Activated naive CD8-positive, alpha-beta T cell (primary cell): ENCODE data around the gene CPLX4.
A peak's percentile ranks its signal among the peaks of the same experiment; 100 is the strongest.

Experiments
- H3K27ac Mint-ChIP-seq: one replicate; pipeline ENCODE4 v1.8.0; 2021; ENCODE audit warnings: mixed read lengths
- H3K27me3 Mint-ChIP-seq: one replicate; pipeline ENCODE4 v1.8.0; 2021; ENCODE audit warnings: mixed read lengths
- H3K36me3 Mint-ChIP-seq: one replicate; pipeline ENCODE4 v1.8.0; 2021; ENCODE audit warnings: mixed read lengths
- H3K4me1 Mint-ChIP-seq: one replicate; pipeline ENCODE4 v1.8.0; 2021; ENCODE audit warnings: low read depth, mixed read lengths
- H3K4me3 Mint-ChIP-seq: one replicate; pipeline ENCODE4 v1.8.0; 2021; ENCODE audit warnings: mild to moderate bottlenecking, mixed read lengths
- H3K9me3 Mint-ChIP-seq: one replicate; pipeline ENCODE4 v1.8.0; 2021; ENCODE audit warnings: low read depth, mixed read lengths

CPLX4 gene

DNA sequence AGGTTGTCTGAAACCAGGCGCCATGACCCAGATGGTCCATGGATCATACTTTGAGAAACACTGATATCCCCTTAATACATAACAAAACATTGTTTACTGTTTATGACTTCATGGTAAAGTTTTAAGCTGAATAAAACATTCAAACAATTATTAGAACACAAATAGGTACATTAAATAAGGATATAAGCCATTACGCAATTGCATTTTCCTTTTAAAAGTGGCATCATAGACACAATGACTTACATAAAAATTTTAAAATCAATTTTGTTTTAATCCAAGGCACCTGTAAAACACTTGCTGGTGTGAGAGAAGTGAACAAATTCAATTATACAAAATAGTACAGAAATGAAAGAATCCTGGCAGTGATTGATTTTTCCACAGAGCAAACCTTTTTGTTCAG is 10.2 kb upstream of the CPLX4 start:
- Mint-ChIP-seq H3K4me3 (no peak overlapping the region), H3K4me1 (no peaks in the 10 kb centered on the region), H3K9me3 (no peaks in the 10 kb centered on the region), H3K27me3 (no peaks in the 10 kb centered on the region), H3K27ac (no peak overlapping the region), H3K36me3 (peaks cover 26% of the 10 kb centered on the region)

DNA sequence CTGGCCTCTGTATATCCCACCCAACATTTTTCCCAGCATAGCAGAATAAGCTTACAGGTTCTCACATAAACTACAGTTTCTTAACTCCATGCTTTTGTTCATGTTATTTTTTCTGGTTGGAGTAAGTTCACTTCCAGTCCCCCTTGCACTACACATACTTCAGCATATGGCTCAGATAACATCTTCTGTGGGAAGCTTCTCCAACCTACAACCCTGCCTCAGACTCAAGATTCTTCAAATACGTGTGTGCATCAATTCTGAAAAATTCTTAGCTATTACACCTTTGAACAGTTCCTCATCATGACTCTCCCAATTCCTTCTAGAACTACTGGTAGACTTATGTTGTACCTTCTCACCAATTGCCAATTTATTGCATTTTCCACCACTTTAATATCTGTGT is 7.5 kb upstream of the CPLX4 start:
- Mint-ChIP-seq H3K27me3 (peaks cover 4% of the 10 kb centered on the region), H3K27ac (no peak overlapping the region), H3K4me1 (no peaks in the 10 kb centered on the region), H3K4me3 (no peak overlapping the region), H3K9me3 (no peaks in the 10 kb centered on the region), H3K36me3 (peaks cover 20% of the 10 kb centered on the region)

DNA sequence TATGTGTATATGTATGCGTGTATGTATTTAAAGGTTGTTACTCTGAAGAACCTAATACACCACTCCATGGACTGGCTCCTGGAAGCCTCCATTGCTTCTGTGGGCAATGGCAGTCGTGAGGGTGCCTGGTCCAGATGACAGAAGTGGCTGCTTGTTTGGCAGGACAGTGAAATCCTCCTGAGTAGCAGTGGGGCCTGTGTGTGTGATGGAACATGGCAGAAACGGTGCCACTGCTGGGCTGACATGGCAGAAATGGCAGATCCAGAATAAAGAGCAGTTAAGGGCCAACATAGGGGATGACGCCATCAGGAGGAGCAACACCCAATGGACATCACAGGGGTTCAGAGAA is 6.1 kb upstream of the CPLX4 start:
- H3K4me1 Mint-ChIP-seq: no peaks in the 10 kb centered on the region
- H3K27ac Mint-ChIP-seq: no peak overlapping the region
- H3K27me3 Mint-ChIP-seq: peaks cover 7% of the 10 kb centered on the region
- H3K9me3 Mint-ChIP-seq: no peaks in the 10 kb centered on the region
- no peak overlapping the region for H3K4me3 Mint-ChIP-seq
- H3K36me3 Mint-ChIP-seq: peaks cover 20% of the 10 kb centered on the region

DNA sequence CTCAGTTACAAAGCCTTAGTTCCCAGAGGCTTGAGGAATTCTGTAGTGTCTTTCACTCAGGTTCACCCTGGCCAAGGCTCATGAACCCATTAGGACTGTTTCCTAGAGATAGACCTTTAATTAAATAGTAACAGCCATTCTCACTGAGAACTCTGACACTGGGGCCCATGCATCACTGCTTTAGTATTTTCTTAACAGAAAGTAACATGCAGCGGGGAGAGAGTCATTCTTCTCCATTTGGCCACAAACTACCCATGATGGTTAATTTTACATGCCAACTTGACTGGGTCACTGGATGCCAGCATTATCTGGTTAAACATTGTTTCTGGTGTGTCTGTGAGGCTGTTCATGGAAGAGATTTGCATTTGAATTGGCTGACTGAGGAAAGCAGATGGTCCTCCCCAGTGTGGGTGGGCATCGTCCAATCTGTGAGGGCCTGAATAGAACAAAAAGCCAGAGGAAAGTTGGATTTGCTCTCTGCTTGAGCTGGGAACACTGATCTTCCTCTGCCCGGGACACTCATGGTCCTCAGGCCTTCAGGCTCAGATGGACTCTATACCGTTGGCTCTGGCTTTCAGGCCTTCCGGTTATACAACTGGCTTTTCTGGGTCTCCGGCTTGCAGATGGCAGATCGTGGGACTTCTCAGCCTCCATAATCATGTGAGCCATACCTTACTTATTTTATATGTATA is 5.6 kb upstream of the CPLX4 start:
- Mint-ChIP-seq H3K27me3 (peaks cover 7% of the 10 kb centered on the region), H3K27ac (no peak overlapping the region), H3K36me3 (peaks cover 19% of the 10 kb centered on the region), H3K9me3 (no peaks in the 10 kb centered on the region), H3K4me3 (no peak overlapping the region), H3K4me1 (no peaks in the 10 kb centered on the region)

DNA sequence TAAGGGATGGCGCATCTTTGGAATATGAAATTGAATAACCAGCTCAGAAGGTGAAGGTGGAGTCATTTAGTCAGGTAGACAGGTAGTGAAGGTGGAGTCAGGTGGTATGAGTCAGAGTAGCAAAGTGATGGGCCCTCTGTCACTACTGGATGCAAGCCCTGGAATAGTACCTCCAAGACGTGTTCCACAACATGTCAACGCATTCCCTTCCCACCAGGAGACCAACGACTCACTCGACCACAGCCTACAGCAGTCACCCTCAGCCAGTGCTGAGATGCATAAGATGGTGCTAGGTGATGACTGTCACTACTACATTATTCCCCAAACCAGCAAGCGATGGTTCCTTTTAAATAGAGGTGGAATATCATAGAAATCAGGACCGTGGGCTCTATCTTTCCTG is 6.8 kb downstream of the CPLX4 start:
- H3K9me3 Mint-ChIP-seq: no peaks in the 10 kb centered on the region
- H3K27me3 Mint-ChIP-seq: peaks cover 18% of the 10 kb centered on the region
- no peaks in the 10 kb centered on the region for H3K4me1 Mint-ChIP-seq
- no peaks in the 10 kb centered on the region for H3K36me3 Mint-ChIP-seq
- no peak overlapping the region for H3K4me3 Mint-ChIP-seq
- H3K27ac Mint-ChIP-seq: no peak overlapping the region

DNA sequence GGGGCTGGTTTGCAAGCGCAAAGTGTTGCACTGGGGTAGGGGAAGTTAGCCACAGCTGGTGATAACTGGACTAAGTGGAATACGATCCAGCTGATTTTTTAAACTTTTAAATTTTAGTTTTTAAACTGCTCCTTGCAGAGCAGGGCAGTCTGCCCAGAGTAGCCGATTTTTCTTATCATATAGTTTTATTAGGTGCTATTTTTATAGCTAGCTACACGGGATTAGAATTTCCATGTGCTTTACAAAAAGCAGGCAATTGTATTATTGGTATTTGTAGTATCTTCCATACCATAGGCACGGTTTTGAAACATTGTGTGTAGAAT is 9.6 kb downstream of the CPLX4 start:
- H3K4me3 Mint-ChIP-seq: peak overlapping the region; percentile 46
- H3K27ac Mint-ChIP-seq: no peak overlapping the region
- H3K9me3 Mint-ChIP-seq: no peaks in the 10 kb centered on the region
- no peaks in the 10 kb centered on the region for H3K36me3 Mint-ChIP-seq
- peaks cover 28% of the 10 kb centered on the region for H3K27me3 Mint-ChIP-seq
- H3K4me1 Mint-ChIP-seq: no peaks in the 10 kb centered on the region

DNA sequence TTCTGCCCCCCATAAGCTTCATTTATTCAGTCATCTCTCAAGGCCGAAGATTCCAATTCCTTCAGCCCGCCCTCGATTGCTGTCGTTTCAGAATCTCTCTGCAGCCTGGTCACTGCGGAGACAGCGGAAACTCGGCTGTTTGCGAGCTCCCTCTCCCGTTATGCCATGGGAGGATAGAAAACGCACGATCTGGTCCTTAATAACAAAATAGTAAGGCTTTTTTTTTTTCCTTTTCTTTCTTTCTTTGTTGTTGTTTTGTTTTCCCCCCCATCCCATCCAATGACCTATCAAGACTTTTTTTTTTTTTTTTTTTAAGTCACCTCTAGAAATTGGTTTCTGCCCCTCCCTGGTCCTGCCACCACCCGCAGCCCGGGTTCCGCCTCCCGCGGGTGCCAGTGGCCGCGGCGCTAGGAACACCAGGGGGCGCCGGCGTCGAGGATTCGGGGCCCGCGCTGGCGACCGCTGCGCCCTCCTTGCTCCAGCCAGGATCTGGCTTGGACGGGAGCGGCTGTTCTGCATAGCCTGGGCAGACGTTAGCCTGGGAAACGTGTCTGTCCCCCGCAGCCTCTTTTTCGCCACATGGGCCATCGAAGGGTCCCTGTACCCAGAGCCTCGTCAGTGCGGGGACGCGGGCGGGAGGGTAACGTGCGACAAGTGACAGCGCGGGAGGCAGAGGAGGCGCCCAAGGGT is 10.1 kb downstream of the CPLX4 start:
- Mint-ChIP-seq H3K27ac (no peak overlapping the region), H3K4me3 (peak overlapping the region; percentile 46), H3K27me3 (peaks cover 28% of the 10 kb centered on the region), H3K9me3 (no peaks in the 10 kb centered on the region), H3K4me1 (no peaks in the 10 kb centered on the region), H3K36me3 (no peaks in the 10 kb centered on the region)

DNA sequence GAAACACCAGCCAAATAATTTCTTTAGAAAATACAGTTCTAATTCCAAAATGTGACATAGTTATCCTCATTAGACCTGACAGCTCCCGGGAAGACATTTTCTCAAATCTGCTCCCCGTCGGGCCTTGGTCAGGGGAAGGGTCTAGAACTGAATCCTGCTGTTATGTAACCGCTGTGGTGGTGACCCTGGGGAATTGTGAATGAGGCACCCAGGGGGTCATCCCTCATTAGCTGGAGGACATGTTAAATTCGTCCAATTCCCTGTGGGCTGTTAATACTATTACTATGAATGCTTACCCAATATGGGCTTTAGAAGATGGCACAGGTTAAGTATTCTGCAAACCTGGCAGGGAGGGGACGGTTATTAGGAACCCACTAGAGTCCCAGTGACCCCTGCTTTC is 11.8 kb downstream of the CPLX4 start:
- no peaks in the 10 kb centered on the region for H3K9me3 Mint-ChIP-seq
- H3K4me1 Mint-ChIP-seq: no peaks in the 10 kb centered on the region
- H3K4me3 Mint-ChIP-seq: no peak overlapping the region
- no peaks in the 10 kb centered on the region for H3K36me3 Mint-ChIP-seq
- no peak overlapping the region for H3K27ac Mint-ChIP-seq
- H3K27me3 Mint-ChIP-seq: peaks cover 24% of the 10 kb centered on the region

DNA sequence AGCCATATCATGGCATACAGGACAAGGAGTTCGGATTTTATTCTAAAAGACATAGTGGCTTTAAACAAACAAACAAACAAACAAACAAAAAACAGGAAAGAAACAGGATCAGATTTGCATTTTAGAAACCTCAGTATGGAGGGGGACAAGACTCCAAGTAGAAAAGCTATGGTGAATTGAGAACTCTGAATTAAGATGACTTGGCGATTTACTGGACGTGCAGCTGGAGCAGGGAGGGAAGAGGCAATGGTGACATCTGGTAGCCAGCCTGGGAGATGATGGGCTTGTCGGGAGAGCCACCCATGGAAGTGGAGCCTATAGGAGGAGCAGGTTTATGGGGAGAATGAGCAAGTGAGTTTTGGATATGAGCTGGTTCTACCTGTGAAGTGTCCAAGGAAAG is 13.2 kb downstream of the CPLX4 start:
- no peaks in the 10 kb centered on the region for H3K9me3 Mint-ChIP-seq
- no peak overlapping the region for H3K27ac Mint-ChIP-seq
- no peak overlapping the region for H3K4me3 Mint-ChIP-seq
- H3K27me3 Mint-ChIP-seq: peaks cover 22% of the 10 kb centered on the region
- H3K4me1 Mint-ChIP-seq: no peaks in the 10 kb centered on the region
- no peaks in the 10 kb centered on the region for H3K36me3 Mint-ChIP-seq

DNA sequence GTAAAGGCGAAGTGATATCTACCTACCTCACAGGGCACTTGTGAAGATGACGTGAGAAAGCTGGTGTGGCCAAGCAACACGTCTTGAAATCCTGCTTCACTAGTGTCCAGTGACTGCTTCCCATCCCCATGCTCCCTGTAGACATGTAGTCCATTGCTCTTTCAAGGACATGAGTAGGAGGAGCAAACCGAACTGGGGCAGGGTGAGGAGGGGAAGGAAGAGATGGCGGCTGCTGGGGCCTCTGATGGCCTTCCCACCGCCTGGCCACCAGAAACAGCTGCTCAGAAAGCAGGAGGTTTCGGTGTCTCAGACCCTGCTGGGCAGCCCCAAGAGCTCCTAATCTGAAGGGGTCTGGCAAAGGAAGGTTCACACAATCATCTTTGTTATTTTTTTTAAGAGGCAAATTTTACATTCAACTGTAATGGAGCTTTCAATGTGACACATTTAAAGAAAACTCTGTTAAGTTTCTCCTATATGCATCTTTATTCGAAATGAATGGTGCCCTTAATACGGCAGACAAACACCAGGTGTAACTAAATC is 14.7 kb downstream of the CPLX4 start:
- H3K27me3 Mint-ChIP-seq: peaks cover 18% of the 10 kb centered on the region
- no peak overlapping the region for H3K4me3 Mint-ChIP-seq
- H3K4me1 Mint-ChIP-seq: no peaks in the 10 kb centered on the region
- no peaks in the 10 kb centered on the region for H3K9me3 Mint-ChIP-seq
- H3K27ac Mint-ChIP-seq: no peak overlapping the region
- no peaks in the 10 kb centered on the region for H3K36me3 Mint-ChIP-seq

DNA sequence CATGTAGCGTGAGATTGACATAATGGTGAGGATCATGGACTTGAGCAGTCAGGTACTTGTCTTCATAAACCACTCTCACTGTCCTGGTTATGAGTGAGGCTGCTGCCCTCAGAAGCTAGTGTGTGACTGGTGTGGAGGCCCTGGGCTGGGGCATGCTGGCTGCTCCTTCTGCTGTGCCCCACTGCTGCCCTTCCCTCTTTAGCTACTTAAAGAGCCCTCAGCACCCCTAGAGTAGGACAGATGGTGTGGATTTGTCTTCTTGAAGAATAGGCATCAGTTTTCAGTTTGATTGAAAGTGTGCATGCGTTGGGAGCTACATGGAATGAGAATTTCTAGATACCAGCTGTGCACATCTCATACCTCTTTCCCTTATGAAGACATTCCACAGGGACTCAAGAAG is 15.4 kb downstream of the CPLX4 start:
- Mint-ChIP-seq H3K27ac (no peak overlapping the region), H3K27me3 (peaks cover 18% of the 10 kb centered on the region), H3K4me1 (no peaks in the 10 kb centered on the region), H3K9me3 (no peaks in the 10 kb centered on the region), H3K4me3 (no peak overlapping the region), H3K36me3 (no peaks in the 10 kb centered on the region)

DNA sequence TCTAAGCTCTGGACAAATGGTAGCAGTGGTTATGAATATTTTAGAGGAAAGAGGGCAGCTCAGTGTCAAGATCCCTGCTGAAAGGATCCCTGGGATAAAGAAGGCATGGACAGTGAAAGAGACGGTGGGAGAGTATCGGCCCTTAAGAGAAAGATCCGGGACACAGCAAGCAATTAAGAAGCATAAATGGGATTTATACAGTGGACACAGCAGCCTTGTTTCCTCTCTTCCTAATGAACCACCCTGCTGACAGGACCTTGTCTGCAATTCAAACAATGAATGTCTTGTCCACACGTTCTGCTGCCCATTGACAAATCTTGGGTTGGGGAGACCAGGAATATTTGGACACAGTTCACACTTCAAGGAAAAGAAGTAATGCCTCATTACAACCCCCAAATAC is 16.5 kb downstream of the CPLX4 start:
- Mint-ChIP-seq H3K9me3 (no peaks in the 10 kb centered on the region), H3K27ac (no peak overlapping the region), H3K4me3 (no peak overlapping the region), H3K36me3 (no peaks in the 10 kb centered on the region), H3K27me3 (peaks cover 15% of the 10 kb centered on the region), H3K4me1 (no peaks in the 10 kb centered on the region)

DNA sequence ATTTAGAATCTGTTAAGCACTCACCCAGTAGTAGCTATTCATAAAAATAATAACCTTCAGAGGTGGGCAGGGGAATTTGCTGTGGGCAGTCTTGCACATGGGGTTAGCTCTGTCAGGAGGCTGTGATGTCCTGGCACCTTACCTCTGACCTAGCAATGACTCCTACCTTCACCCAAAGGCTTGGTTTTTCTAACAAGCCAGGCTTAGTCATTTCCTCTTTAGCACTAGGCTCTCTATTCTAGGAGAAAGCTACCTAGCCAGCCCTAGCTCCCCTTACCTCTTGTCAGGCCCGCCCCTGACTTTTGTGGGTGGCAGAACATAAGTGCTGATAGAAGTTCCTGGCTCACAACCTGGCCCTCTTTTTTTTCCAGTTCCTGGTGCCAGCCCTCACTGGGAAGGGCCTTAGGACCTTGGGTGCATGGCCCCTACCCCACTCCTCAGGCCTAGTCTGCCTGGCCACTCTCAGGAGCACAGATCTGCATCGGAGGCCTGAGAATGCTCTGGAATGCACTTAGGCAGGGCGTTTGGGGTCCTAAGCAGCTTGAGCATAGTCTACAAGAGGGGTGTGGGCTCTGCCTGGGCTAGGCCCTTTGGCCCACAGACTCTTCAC is 17.7 kb downstream of the CPLX4 start:
- Mint-ChIP-seq H3K4me3 (no peak overlapping the region), H3K27ac (no peak overlapping the region), H3K36me3 (no peaks in the 10 kb centered on the region), H3K4me1 (no peaks in the 10 kb centered on the region), H3K27me3 (peaks cover 10% of the 10 kb centered on the region), H3K9me3 (no peaks in the 10 kb centered on the region)

DNA sequence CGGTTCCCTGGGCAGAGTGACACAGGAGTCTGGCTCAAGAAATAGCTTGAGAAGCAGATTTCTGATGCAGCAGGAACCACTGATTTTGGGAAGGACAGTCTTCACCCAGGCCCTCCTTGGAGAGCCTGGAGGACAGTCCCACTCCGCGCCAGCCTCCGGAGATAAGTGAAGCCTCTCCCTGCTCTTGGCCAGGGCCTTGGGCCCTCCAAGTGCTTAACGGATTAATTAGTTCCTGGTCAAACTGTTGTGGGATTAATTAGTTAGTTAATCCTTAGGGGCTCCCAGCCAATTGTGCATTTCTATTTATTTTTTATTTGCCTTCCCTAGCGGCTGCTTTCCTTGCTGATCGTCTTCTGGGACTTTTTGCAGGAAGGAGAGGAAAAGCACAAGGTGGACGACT is 19.6 kb downstream of the CPLX4 start:
- H3K27me3 Mint-ChIP-seq: peaks cover 11% of the 10 kb centered on the region
- no peak overlapping the region for H3K4me3 Mint-ChIP-seq
- H3K4me1 Mint-ChIP-seq: no peaks in the 10 kb centered on the region
- no peaks in the 10 kb centered on the region for H3K9me3 Mint-ChIP-seq
- H3K36me3 Mint-ChIP-seq: no peaks in the 10 kb centered on the region
- no peak overlapping the region for H3K27ac Mint-ChIP-seq

DNA sequence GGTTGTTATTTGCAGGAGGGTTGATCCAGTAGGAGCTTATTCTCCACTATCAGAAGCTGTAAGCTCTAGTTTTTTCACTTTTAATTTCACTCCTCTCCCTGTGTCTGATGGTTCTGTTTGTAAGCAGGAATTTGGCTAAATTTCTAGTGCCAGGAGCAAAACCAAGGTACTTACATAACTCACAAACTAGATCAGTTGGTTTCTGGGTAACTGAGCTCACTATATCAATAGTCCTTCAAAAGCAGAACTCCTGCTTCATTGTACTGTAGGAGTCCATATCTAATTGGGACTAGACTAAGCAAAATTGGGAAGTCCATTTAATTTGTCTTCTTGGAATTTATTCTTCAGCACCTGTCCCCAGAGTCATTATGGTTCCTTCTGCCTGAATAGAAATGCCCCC is 25.1 kb downstream of the CPLX4 start:
- Mint-ChIP-seq H3K27ac (no peak overlapping the region), H3K4me1 (no peaks in the 10 kb centered on the region), H3K9me3 (no peaks in the 10 kb centered on the region), H3K36me3 (no peaks in the 10 kb centered on the region), H3K4me3 (no peak overlapping the region), H3K27me3 (peaks cover 26% of the 10 kb centered on the region)

DNA sequence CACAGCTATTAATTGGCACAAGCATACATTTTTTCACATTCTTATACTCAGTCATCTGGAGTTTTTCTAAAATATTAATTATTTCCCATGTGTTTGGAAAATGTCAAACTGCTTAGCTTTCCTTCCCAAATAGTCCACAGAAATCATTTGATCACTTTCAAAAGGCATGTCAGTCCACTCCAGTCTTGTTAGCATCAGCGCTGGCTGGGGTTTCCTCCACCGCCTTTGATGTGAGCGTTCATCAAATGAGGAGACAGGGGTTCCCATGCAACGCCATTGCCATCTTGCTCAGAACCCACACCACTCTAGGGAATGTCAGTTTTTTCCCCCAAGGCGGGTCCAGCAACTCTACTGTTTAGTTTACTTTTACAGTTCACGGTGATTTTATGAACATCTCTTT is 32.1 kb downstream of the CPLX4 start:
- no peaks in the 10 kb centered on the region for H3K9me3 Mint-ChIP-seq
- H3K36me3 Mint-ChIP-seq: no peaks in the 10 kb centered on the region
- no peaks in the 10 kb centered on the region for H3K4me1 Mint-ChIP-seq
- no peak overlapping the region for H3K27ac Mint-ChIP-seq
- H3K4me3 Mint-ChIP-seq: no peak overlapping the region
- peaks cover 26% of the 10 kb centered on the region for H3K27me3 Mint-ChIP-seq
